Measurements from ENCODE around the gene DEFB132.
"Not testable (repeated sequence)": the region's sequence is repeated elsewhere in the genome, so short reads cannot be mapped to it uniquely, and the experiment has no call there.

The DEFB132 gene

DNA sequence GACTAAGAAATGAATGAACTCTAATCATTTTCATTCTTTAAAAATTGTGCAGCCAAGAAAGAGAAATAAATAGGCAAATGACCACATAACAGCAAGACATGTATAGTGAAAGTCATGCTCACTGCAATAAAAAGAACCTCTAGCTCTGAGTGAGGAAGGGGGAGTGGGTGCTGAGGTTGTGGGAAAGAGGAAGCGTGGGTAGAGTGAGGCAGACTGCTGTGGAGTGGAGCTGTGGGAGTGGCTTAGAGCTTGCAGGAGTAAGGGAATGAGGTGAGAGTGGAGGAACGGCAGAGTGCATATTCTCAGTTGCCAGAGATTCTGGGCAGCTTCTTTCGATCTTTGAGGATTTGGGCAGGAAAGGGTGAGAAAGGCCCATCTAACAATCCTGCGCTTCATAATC is 20.0 kb upstream of the DEFB132 start:
- ChIA-PET CTCF (interaction anchor here (0.8 kb wide), 1 partner anchor 10 kb away, joined by 3 read pairs; the partner anchor contains the start of gene DEFB129), POLR2A (no interaction called here)
- H3K4me3 ChIP-seq (ENCODE audit: low read depth, low read length) = no peak overlapping the region
- TF ChIP-seq, protein P1, sequence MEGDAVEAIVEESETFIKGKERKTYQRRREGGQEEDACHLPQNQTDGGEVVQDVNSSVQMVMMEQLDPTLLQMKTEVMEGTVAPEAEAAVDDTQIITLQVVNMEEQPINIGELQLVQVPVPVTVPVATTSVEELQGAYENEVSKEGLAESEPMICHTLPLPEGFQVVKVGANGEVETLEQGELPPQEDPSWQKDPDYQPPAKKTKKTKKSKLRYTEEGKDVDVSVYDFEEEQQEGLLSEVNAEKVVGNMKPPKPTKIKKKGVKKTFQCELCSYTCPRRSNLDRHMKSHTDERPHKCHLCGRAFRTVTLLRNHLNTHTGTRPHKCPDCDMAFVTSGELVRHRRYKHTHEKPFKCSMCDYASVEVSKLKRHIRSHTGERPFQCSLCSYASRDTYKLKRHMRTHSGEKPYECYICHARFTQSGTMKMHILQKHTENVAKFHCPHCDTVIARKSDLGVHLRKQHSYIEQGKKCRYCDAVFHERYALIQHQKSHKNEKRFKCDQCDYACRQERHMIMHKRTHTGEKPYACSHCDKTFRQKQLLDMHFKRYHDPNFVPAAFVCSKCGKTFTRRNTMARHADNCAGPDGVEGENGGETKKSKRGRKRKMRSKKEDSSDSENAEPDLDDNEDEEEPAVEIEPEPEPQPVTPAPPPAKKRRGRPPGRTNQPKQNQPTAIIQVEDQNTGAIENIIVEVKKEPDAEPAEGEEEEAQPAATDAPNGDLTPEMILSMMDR (IDR thresholded peaks at IDR 0.05; ENCODE audit: insufficient read depth, low read length, missing control alignments) = no peak
- no peak for DNase-seq (ENCODE audit: low read depth, low spot score)

DNA sequence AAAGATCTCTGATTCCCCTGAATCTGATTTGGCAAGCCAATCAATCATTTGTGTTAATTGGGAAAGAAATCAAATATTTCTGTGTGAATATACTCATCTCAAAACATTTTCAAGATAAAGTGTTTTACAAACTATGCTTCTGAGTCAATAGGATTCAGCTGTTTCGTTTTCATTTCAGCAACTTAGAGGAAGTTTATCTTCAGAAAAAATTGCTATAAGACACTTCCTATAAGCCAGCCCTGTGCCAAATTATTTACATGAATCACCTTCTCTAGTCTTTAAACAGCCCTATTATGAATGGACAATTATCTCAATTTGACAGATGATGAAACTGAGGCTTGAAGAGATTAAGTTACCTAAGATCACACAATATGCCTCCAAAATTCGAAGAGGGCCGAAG is 19.6 kb upstream of the DEFB132 start:
- POLR2A ChIA-PET = no interaction called here
- TF ChIP-seq, protein P1 (IDR thresholded peaks at IDR 0.05; ENCODE audit: insufficient read depth, low read length, missing control alignments) = no peak
- CTCF ChIA-PET = interaction anchor here (0.8 kb wide), 1 partner anchor 11 kb away, joined by 3 read pairs; the partner anchor contains the start of gene DEFB129
- DNase-seq (ENCODE audit: low read depth, low spot score) = no peak
- no peak overlapping the region for H3K4me3 ChIP-seq (ENCODE audit: low read depth, low read length)

DNA sequence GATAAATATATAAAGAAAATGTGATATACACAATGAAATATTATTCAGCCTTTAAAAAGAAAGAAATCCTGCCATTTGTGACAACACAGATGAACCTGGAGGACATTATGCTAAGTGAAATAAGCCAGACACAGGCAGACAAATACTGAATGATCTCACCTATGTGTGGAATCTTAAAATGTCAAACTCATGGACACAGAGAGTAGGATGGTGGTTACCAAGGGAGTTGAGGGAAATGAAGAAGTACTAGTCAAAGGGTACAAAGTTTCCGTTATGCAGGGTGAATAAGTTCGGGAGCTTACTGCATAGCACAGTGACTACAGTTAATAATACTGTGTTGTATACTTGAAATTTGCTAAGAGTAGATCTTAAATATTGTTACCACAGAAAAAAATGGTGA is 14.6 kb upstream of the DEFB132 start:
- DNase-seq (ENCODE audit: low read depth, low spot score) = no peak
- ChIA-PET CTCF (interaction anchor here (1.0 kb wide), 1 partner anchor 24 kb away, joined by 3 read pairs; no protein-coding TSS in a partner anchor), POLR2A (no interaction called here)
- TF ChIP-seq, protein P1 (IDR thresholded peaks at IDR 0.05; ENCODE audit: insufficient read depth, low read length, missing control alignments) = no peak
- H3K4me3 ChIP-seq (ENCODE audit: low read depth, low read length) = no peak overlapping the region

DNA sequence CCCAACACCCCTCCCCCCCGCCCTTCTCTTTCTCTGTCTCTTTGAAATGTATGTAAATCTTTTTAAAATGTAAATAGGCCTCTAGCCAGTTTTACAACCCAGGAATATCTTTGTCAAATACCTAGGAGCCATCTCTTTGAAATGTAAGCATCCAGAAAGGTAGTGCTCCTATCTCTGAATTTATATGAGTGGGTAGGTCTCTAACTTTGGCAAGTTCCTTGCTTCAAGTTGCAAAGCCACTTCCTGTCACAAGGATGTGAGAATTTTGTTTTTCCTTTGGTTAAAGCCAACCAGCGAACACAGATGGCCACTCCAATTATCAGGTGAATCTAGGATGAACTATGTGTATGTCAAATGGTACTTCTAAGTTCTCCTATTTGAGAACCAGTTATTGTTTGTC is 6.2 kb upstream of the DEFB132 start:
- no peak for DNase-seq (ENCODE audit: low read depth, low spot score)
- H3K4me3 ChIP-seq (ENCODE audit: low read depth, low read length) = no peak overlapping the region

DNA sequence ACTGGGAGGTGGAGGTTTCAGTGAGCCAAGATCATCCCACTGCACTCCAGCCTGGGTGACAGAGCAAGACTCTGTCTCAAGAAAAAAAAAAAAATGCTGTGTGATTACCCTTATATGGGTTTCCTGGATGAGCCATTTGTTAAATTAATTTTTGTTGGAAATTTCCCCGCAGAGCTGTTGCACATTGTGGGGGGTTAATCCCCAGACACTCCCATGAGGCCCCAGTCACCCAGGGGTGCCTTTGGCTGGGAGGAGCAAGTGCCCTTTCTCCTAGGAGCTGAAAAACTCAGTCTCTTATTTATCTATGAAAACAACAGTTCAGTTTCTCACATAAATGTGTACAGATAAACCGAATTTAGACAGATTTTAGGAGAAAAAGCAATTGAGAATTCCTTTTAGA is 4.7 kb upstream of the DEFB132 start:
- CTCF ChIA-PET = interaction anchor here (0.9 to 1.1 kb wide), 2 partner anchors 13 to 78 kb away, joined by 5 read pairs; no protein-coding TSS in a partner anchor
- TF ChIP-seq, protein P1 (IDR thresholded peaks at IDR 0.05; ENCODE audit: insufficient read depth, low read length, missing control alignments) = no peak
- DNase-seq (ENCODE audit: low read depth, low spot score) = no peak
- no peak overlapping the region for H3K4me3 ChIP-seq (ENCODE audit: low read depth, low read length)
- POLR2A ChIA-PET = no interaction called here

More for the DNA sequence above, 6.2 kb upstream of the DEFB132 start:
- TF ChIP-seq, protein P1 (IDR thresholded peaks at IDR 0.05; ENCODE audit: insufficient read depth, low read length, missing control alignments) = no peak
- CTCF ChIA-PET = no interaction called here
- POLR2A ChIA-PET = no interaction called here

DNA sequence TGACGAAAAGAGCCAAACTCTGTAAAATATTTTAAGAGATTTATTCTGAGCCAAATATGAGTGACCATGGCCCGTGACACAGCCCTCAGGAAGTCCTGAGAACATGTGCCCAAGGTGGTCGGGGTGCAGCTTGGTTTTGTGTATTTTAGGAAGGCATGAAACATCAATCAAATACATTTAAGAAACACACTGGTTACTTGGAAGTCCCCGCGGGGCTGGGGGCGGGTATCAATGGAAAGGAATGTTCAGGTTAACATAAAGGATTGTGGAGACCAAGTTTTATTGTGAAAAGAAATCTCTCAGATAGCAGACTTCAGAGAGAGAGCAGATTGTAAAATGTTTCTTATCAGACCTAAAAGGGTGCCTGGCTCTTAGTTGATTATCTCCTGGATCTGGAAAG is 4.1 kb upstream of the DEFB132 start:
- H3K4me3 ChIP-seq (ENCODE audit: low read depth, low read length); DNase-seq (ENCODE audit: low read depth, low spot score); POLR2A ChIA-PET: not testable (repeated sequence)
- CTCF ChIA-PET = interaction anchor here (0.9 kb wide), 1 partner anchor 13 kb away, joined by 5 read pairs; no protein-coding TSS in a partner anchor

DNA sequence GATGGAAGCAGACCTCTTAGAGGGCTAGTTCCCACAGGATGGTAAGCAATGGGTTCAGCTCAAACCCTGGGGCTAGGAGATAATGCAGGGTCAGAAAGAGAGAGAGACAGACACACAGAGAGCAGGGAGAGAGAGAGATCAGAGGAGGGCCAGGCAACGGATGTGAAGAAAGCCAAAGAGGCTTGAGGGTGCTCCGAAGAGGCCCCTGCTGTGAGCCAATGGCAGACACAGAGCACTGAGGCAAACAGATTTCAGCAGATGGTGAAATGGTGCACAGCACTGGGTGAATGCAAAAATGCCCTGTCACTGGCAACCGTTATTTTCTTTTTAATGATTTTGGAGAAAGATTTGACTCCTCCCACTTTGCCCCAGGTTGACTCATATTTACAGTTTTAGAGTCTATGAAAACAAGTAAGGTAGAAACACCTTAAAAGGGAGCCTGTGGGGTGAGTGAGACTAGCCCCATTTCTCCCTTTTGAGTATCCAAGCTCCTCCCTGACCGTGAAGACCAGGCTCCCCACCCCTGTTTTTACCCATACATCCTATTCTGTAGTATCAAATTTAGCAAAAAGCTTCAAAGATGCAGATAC is 840 bp downstream of the DEFB132 start:
- H3K4me3 ChIP-seq (ENCODE audit: low read depth, low read length) = no peak overlapping the region
- ChIA-PET CTCF (interaction anchor here (1.0 to 6.3 kb wide), 6 partner anchors 8 to 75 kb away, joined by 3 to 29 read pairs (median 4); no protein-coding TSS in a partner anchor), POLR2A (no interaction called here)
- TF ChIP-seq, protein P1 (IDR thresholded peaks at IDR 0.05; ENCODE audit: insufficient read depth, low read length, missing control alignments) = no peak
- DNase-seq (ENCODE audit: low read depth, low spot score) = no peak
